ENCODE data around the gene YBEY. TPM values are rescaled to one million over a fixed set of nuclear protein-coding genes. Genes with fewer than 3 reads are reported as not detected.

Gene YBEY
- total and polyA plus RNA-seq, 2 of the 13 experiments (the other 11 are each of a cell fraction or from before 2014, with no cell fraction given), result 6.5 to 8.9 TPM

- TF ChIP-seq, protein P1, sequence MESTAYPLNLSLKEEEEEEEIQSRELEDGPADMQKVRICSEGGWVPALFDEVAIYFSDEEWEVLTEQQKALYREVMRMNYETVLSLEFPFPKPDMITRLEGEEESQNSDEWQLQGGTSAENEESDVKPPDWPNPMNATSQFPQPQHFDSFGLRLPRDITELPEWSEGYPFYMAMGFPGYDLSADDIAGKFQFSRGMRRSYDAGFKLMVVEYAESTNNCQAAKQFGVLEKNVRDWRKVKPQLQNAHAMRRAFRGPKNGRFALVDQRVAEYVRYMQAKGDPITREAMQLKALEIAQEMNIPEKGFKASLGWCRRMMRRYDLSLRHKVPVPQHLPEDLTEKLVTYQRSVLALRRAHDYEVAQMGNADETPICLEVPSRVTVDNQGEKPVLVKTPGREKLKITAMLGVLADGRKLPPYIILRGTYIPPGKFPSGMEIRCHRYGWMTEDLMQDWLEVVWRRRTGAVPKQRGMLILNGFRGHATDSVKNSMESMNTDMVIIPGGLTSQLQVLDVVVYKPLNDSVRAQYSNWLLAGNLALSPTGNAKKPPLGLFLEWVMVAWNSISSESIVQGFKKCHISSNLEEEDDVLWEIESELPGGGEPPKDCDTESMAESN (CRISPR knock-in tag; conservative IDR thresholded peaks at IDR 0.05), result peak; percentile 85; the same call in 1 of the 2 replicates
- TF ChIP-seq ZNF891 (CRISPR knock-in tag; IDR thresholded peaks at IDR 0.05) (peak; percentile 54; the same call in 1 of the 2 replicates), NRL (CRISPR knock-in tag; IDR thresholded peaks at IDR 0.05; ENCODE audit: borderline replicate concordance) (peak; percentile 47; the same call in 1 of the 2 replicates), ZBTB25 (CRISPR knock-in tag; IDR thresholded peaks at IDR 0.05) (peak; percentile 100), CHD4 (IDR thresholded peaks at IDR 0.05; ENCODE audit: borderline replicate concordance, low read length) (no peak), MAZ (IDR thresholded peaks at IDR 0.05; ENCODE audit: borderline replicate concordance, low read depth, low read length) (peak; percentile 97), MAZ (CRISPR knock-in tag; IDR thresholded peaks at IDR 0.05; ENCODE audit: low read depth) (peak; percentile 99), TBX2 (CRISPR knock-in tag; IDR thresholded peaks at IDR 0.05; ENCODE audit: borderline replicate concordance) (peak; percentile 73; the same call in 1 of the 2 replicates), IKZF4 (CRISPR knock-in tag; IDR thresholded peaks at IDR 0.05; ENCODE audit: borderline replicate concordance, low read depth, not compliant biosample characterization) (peak; percentile 76), CCAR2 (optimal IDR thresholded peaks at IDR 0.05; ENCODE audit: low read depth, low read length) (no peak), ZNF143 (CRISPR knock-in tag; IDR thresholded peaks at IDR 0.05) (peak; percentile 58), SALL2 (CRISPR knock-in tag; IDR thresholded peaks at IDR 0.05) (peak; percentile 91), MAX (IDR thresholded peaks at IDR 0.05) (peak; percentile 91), ZSCAN25 (CRISPR knock-in tag; IDR thresholded peaks at IDR 0.05) (peak; percentile 85; the same call in 1 of the 2 replicates), HNRNPUL1 (IDR thresholded peaks at IDR 0.05; ENCODE audit: low read depth, low read length) (0 out of 2 replicates have a peak, but pooled peaks have one; percentile 33), ESRRA (CRISPR knock-in tag; IDR thresholded peaks at IDR 0.05; ENCODE audit: low read depth) (peak; percentile 62; the same call in 1 of the 2 replicates), ZSCAN12 (CRISPR knock-in tag; IDR thresholded peaks at IDR 0.05) (no peak)
- TF ChIP-seq, protein P2, sequence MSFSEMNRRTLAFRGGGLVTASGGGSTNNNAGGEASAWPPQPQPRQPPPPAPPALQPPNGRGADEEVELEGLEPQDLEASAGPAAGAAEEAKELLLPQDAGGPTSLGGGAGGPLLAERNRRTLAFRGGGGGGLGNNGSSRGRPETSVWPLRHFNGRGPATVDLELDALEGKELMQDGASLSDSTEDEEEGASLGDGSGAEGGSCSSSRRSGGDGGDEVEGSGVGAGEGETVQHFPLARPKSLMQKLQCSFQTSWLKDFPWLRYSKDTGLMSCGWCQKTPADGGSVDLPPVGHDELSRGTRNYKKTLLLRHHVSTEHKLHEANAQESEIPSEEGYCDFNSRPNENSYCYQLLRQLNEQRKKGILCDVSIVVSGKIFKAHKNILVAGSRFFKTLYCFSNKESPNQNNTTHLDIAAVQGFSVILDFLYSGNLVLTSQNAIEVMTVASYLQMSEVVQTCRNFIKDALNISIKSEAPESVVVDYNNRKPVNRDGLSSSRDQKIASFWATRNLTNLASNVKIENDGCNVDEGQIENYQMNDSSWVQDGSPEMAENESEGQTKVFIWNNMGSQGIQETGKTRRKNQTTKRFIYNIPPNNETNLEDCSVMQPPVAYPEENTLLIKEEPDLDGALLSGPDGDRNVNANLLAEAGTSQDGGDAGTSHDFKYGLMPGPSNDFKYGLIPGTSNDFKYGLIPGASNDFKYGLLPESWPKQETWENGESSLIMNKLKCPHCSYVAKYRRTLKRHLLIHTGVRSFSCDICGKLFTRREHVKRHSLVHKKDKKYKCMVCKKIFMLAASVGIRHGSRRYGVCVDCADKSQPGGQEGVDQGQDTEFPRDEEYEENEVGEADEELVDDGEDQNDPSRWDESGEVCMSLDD (CRISPR knock-in tag; IDR thresholded peaks at IDR 0.05; ENCODE audit: borderline replicate concordance), result 0 out of 2 replicates have a peak, but pooled peaks have one; percentile 42
- TF ChIP-seq, protein P3, sequence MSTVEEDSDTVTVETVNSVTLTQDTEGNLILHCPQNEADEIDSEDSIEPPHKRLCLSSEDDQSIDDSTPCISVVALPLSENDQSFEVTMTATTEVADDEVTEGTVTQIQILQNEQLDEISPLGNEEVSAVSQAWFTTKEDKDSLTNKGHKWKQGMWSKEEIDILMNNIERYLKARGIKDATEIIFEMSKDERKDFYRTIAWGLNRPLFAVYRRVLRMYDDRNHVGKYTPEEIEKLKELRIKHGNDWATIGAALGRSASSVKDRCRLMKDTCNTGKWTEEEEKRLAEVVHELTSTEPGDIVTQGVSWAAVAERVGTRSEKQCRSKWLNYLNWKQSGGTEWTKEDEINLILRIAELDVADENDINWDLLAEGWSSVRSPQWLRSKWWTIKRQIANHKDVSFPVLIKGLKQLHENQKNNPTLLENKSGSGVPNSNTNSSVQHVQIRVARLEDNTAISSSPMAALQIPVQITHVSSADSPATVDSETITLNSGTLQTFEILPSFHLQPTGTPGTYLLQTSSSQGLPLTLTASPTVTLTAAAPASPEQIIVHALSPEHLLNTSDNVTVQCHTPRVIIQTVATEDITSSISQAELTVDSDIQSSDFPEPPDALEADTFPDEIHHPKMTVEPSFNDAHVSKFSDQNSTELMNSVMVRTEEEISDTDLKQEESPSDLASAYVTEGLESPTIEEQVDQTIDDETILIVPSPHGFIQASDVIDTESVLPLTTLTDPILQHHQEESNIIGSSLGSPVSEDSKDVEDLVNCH (CRISPR knock-in tag; IDR thresholded peaks at IDR 0.05), result no peak
These were observed at the start of gene YBEY (continued) for GRCh38 chr21:46285761-46286647.
